HepG2 (cell line): ENCODE results near the gene SSU72. TPM values are rescaled to one million over a fixed set of nuclear protein-coding genes. Genes with fewer than 3 reads are reported as not detected.

Source experiments
- ATAC-seq: fragments of 200-7000 bp; cut with Tn5 transposase; 3 replicates; pipeline ENCODE4 v1.9.1; 2020; ENCODE audit warnings: mild to moderate bottlenecking, moderate library complexity
- BruUV-seq: library from RNA; stranded (reverse); fragments of 400-500 nt; replicated peaks from 2 replicates; lab custom pipeline; 2021; lab: Mats Ljungman, UMichigan
- CTCF ChIA-PET: fragments of 300-600 bp; formaldehyde crosslinking; extraction: SDS; loops from one replicate; lab custom pipeline; 2021; ENCODE audit warnings: low total read pairs, inconsistent platforms, low intra/inter-chr PET ratio; lab: Yijun Ruan, JAX
- POLR2A ChIA-PET: fragments of 350-600 bp; sonication (Branson Sonifier 250); formaldehyde crosslinking; loops from one replicate; lab custom pipeline; 2020; ENCODE audit warnings: antibody characterized with exemption, inconsistent platforms; lab: Yijun Ruan, JAX
- DNase-seq: peaks from one replicate; pipeline ENCODE4 v3.0.0-alpha.2; 2015; ENCODE audit warnings: low spot score
- FAIRE-seq: peaks from 3 replicates; lab custom pipeline; 2011; peaks lifted over from hg19 to GRCh38; lab: Jason Lieb, UNC
- H2AFZ ChIP-seq: one replicate; pipeline ENCODE4 v1.6.1; 2011; ENCODE audit warnings: low read length, inconsistent platforms
- H3K27ac ChIP-seq: fragments of 300-600 bp; 3 replicates; pipeline ENCODE4 v1.8.0; 2011; ENCODE audit warnings: mixed run types, mild to moderate bottlenecking, mixed read lengths, low read length, inconsistent platforms; ENCODE audit not compliant: insufficient read depth; ENCODE audit errors: extremely low read length
- H3K27me3 ChIP-seq, 2 experiments: fragments of 200-600 bp in 1 of 2; 2 replicates in 1 of 2; 3 replicates in 1 of 2; pipeline versions ENCODE4 v1.6.0 to v1.8.0; 2011; ENCODE audit warnings: low read length in 2 of 2, mild to moderate bottlenecking in 2 of 2, moderate library complexity in 2 of 2, inconsistent platforms in 1 of 2; ENCODE audit not compliant: insufficient read depth in 2 of 2, control insufficient read depth in 1 of 2
- H3K36me3 ChIP-seq, 2 experiments: fragments of 200-600 bp in 1 of 2; replicated peaks in 1 of 2; 2 replicates in 1 of 2; 3 replicates in 1 of 2; pipeline versions ENCODE4 v1.5.1 to v1.8.0; 2011; ENCODE audit warnings: low read length in 2 of 2, inconsistent platforms in 1 of 2; ENCODE audit not compliant: insufficient read depth in 2 of 2, control insufficient read depth in 1 of 2
- H3K4me1 ChIP-seq: 2 replicates; pipeline ENCODE4 v1.5.1; 2012; ENCODE audit warnings: low read length, inconsistent platforms; ENCODE audit not compliant: insufficient read depth
- H3K4me2 ChIP-seq: 2 replicates; pipeline ENCODE4 v1.6.0; 2011; ENCODE audit warnings: low read depth, low read length, inconsistent platforms
- H3K4me3 ChIP-seq, 3 experiments: fragments of 200-600 bp in 1 of 3; sonication (generic), shearing (Covaris generic) in 1 of 3; replicated peaks in 1 of 3; 2 replicates each; pipeline ENCODE4 v1.5.1; 2011 to 2016; ENCODE audit warnings: low read length in 3 of 3, inconsistent platforms in 2 of 3, low read depth in 2 of 3, mild to moderate bottlenecking in 2 of 3, control low read depth in 1 of 3, mixed read lengths in 1 of 3; ENCODE audit not compliant: insufficient read depth in 1 of 3
- H3K79me2 ChIP-seq: one replicate; pipeline ENCODE4 v1.6.1; 2011; ENCODE audit warnings: low read length, inconsistent platforms; ENCODE audit not compliant: insufficient read depth
- H3K9ac ChIP-seq: 2 replicates; pipeline ENCODE4 v1.6.0; 2011; ENCODE audit warnings: mild to moderate bottlenecking, low read depth, low read length, inconsistent platforms; ENCODE audit not compliant: insufficient read depth
- H3K9me3 ChIP-seq: 2 replicates; pipeline ENCODE4 v1.5.1; 2012; ENCODE audit warnings: mild to moderate bottlenecking, low read length
- H4K20me1 ChIP-seq: 2 replicates; pipeline ENCODE4 v1.6.0; 2011; ENCODE audit warnings: inconsistent platforms, mild to moderate bottlenecking, low read length, moderate library complexity; ENCODE audit not compliant: insufficient read depth
- EP300 ChIP-seq, 3 experiments: sonication (generic) in 1 of 3; formaldehyde crosslinking in 1 of 3; IDR thresholded peaks; 2 replicates each; pipeline versions ENCODE4 v1.5.1 to v1.6.1; 2011 to 2020; ENCODE audit warnings: low read depth in 2 of 3, low read length in 2 of 3, borderline replicate concordance in 1 of 3, improper control_type of control experiment in 1 of 3, mild to moderate bottlenecking in 1 of 3, missing genetic modification reagents in 1 of 3, moderate library complexity in 1 of 3
- HOXA3 ChIP-seq: sonication (generic); formaldehyde crosslinking; IDR thresholded peaks from 2 replicates; pipeline ENCODE4 v1.5.0; 2020; ENCODE audit warnings: missing genetic modification reagents
- POLR2A ChIP-seq, 2 experiments: IDR thresholded peaks; 2 replicates each; pipeline ENCODE4 v1.6.1; 2011; ENCODE audit warnings: low read depth in 2 of 2, low read length in 2 of 2, mild to moderate bottlenecking in 1 of 2, moderate library complexity in 1 of 2; ENCODE audit not compliant: insufficient read depth in 1 of 2
- RBM22 ChIP-seq: fragments of 200-400 bp; formaldehyde crosslinking; optimal IDR thresholded peaks from 2 replicates; pipeline ENCODE3; 2017; ENCODE audit warnings: mild to moderate bottlenecking, low read length, moderate library complexity
- ZBTB7B ChIP-seq: sonication (generic); formaldehyde crosslinking; IDR thresholded peaks from 2 replicates; pipeline ENCODE4 v1.4.0; 2020; ENCODE audit warnings: missing genetic modification reagents
- ZNF143 ChIP-seq: sonication (generic); formaldehyde crosslinking; IDR thresholded peaks from 2 replicates; pipeline ENCODE4 v1.4.0; 2020; ENCODE audit warnings: missing genetic modification reagents
- ZNF180 ChIP-seq: sonication (generic); formaldehyde crosslinking; IDR thresholded peaks from 2 replicates; pipeline ENCODE4 v1.4.0; 2020; ENCODE audit warnings: low read depth, missing genetic modification reagents, borderline replicate concordance
- WGBS: methylation state at CpG from one replicate; pipeline ENCODE4 v1.1.6; 2017; ENCODE audit warnings: low lambda C conversion rate; 5-methylcytosine and 5-hydroxymethylcytosine counted together
- in situ Hi-C: cut with HindIII; loops from 2 replicates; pipeline ENCODE4 v1.10.0; 2017; ENCODE audit warnings: low pct_unique_long_range_greater_than_20kb; ENCODE audit not compliant: extremely low pct_ligation_motif_present
- intact Hi-C: fragments of 100-400 bp; cut with micrococcal nuclease; formaldehyde crosslinking; loops from one replicate; pipeline ENCODE4 v1.10.0; 2022; ENCODE audit not compliant: unreplicated experiment
- polyA plus RNA-seq, 8 experiments: library from polyadenylated mRNA; depleted of rRNA in 3 of 8; stranded (reverse) in 7 of 8; unstranded in 1 of 8; fragments of >200 nt; fragmentation: Illumina TruSeq in 4 of 8; extraction: Trizol in 4 of 8; gene quantifications; 2 replicates each; pipeline versions ENCODE4 v1.2.1 to v1.2.3, GENCODE V29; 2011 to 2016; ENCODE audit warnings: low read depth in 4 of 8, missing spikeins in 1 of 8, mixed read lengths in 1 of 8; ENCODE audit not compliant: insufficient read depth in 1 of 8
- total RNA-seq, 5 experiments: library from RNA; depleted of rRNA; stranded (reverse); fragments of >200 nt; fragmentation: Illumina TruSeq; extraction: Trizol; gene quantifications; 2 replicates each; pipeline ENCODE4 v1.2.3, GENCODE V29; 2016; ENCODE audit warnings: low read depth in 1 of 5
- TF ChIP-seq, protein P1 (sequence below): sonication (generic); formaldehyde crosslinking; IDR thresholded peaks from 2 replicates; pipeline ENCODE4 v1.5.0; 2020; ENCODE audit warnings: missing genetic modification reagents
- TF ChIP-seq, protein P2 (sequence below): sonication (generic); formaldehyde crosslinking; IDR thresholded peaks from 2 replicates; pipeline ENCODE4 v1.4.0; 2020; ENCODE audit warnings: missing genetic modification reagents
- TF ChIP-seq, protein P3 (sequence below): sonication (generic); formaldehyde crosslinking; IDR thresholded peaks from 2 replicates; pipeline ENCODE4 v1.4.0; 2020; ENCODE audit warnings: missing genetic modification reagents, low read depth, mild to moderate bottlenecking, borderline replicate concordance
- TF ChIP-seq, protein P4 (sequence below): sonication (generic); formaldehyde crosslinking; IDR thresholded peaks from 2 replicates; pipeline ENCODE4 v1.4.0; 2020; ENCODE audit warnings: mild to moderate bottlenecking, low read depth, missing genetic modification reagents
- TF ChIP-seq, protein P5 (sequence below): sonication (generic); formaldehyde crosslinking; IDR thresholded peaks from 2 replicates; pipeline ENCODE4 v1.8.1; 2023; ENCODE audit warnings: mild to moderate bottlenecking, missing genetic modification reagents

Gene SSU72
- total and polyA plus RNA-seq, 2 of the 13 experiments (the other 11 are each of a cell fraction or from before 2014, with no cell fraction given): 42.8 to 67.1 TPM

DNA sequence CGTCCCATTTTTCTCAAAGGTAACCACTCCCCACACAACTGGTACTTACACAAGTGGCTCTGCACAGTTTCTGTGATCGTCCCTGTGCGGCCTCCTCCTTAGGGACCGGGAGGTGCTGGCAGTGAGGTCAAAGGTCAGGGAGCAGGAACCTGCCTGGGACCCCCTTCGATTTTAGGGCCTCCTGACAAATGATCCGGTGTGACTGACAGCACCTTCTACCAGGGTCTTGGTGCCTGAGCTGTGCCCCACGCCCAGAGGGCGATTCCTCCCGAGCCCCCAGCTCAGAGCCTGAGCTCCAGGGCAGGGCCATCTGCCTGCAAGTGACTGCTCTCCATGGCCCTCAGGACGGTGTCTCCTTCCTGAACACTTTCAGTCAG, 22.4 kb downstream of the SSU72 start:
- Histone ChIP-seq H3K36me3 (peaks cover 0 to 4% of the 10 kb centered on the region in 2 experiments; a peak in 2 of 5 replicates), H3K4me2 (no peak overlapping the region), H3K27ac (no peak overlapping the region), H3K9ac (peak overlapping the region; percentile 34; the same call in 1 of the 2 replicates), H3K9me3 (no peaks in the 10 kb centered on the region), H3K4me1 (0 out of 2 replicates have a peak, but pooled peaks cover 5% of the 10 kb centered on the region), H3K79me2 (no peaks in the 10 kb centered on the region), H3K4me3 (no peak overlapping the region), H3K27me3 (no peaks in the 10 kb centered on the region), H4K20me1 (no peaks in the 10 kb centered on the region), H2AFZ (no peak overlapping the region)
- intact Hi-C loops (no loop called here), in situ Hi-C loops (no loop called here)
- FAIRE-seq (no peak), ATAC-seq (no peak), DNase-seq (no peak)
- ChIA-PET CTCF (no interaction called here), POLR2A (no interaction called here)
- TF ChIP-seq ZNF180 (CRISPR knock-in tag) (no peak), POLR2A (IDR thresholded peaks at IDR 0.05; ENCODE audit: insufficient read depth in 1 of 2, low read depth in 2 of 2, low read length in 2 of 2) (0 out of 4 replicates have a peak, but pooled peaks of 1 of the 2 experiments have one; percentile 13), HOXA3 (CRISPR knock-in tag) (0 out of 2 replicates have a peak, but pooled peaks have one; percentile 2), ZNF143 (CRISPR knock-in tag) (no peak), ZBTB7B (no peak), EP300 (IDR thresholded peaks at IDR 0.05; ENCODE audit: low read depth in 2 of 2, low read length in 2 of 2) (no peak), EP300 (CRISPR knock-in tag; IDR thresholded peaks at IDR 0.05; ENCODE audit: borderline replicate concordance) (no peak), RBM22 (peak; percentile 33)
- TF ChIP-seq, protein P1, sequence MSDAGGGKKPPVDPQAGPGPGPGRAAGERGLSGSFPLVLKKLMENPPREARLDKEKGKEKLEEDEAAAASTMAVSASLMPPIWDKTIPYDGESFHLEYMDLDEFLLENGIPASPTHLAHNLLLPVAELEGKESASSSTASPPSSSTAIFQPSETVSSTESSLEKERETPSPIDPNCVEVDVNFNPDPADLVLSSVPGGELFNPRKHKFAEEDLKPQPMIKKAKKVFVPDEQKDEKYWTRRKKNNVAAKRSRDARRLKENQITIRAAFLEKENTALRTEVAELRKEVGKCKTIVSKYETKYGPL (CRISPR knock-in tag): no peak
- TF ChIP-seq, protein P2, sequence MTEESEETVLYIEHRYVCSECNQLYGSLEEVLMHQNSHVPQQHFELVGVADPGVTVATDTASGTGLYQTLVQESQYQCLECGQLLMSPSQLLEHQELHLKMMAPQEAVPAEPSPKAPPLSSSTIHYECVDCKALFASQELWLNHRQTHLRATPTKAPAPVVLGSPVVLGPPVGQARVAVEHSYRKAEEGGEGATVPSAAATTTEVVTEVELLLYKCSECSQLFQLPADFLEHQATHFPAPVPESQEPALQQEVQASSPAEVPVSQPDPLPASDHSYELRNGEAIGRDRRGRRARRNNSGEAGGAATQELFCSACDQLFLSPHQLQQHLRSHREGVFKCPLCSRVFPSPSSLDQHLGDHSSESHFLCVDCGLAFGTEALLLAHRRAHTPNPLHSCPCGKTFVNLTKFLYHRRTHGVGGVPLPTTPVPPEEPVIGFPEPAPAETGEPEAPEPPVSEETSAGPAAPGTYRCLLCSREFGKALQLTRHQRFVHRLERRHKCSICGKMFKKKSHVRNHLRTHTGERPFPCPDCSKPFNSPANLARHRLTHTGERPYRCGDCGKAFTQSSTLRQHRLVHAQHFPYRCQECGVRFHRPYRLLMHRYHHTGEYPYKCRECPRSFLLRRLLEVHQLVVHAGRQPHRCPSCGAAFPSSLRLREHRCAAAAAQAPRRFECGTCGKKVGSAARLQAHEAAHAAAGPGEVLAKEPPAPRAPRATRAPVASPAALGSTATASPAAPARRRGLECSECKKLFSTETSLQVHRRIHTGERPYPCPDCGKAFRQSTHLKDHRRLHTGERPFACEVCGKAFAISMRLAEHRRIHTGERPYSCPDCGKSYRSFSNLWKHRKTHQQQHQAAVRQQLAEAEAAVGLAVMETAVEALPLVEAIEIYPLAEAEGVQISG (CRISPR knock-in tag): no peak
- TF ChIP-seq, protein P3, sequence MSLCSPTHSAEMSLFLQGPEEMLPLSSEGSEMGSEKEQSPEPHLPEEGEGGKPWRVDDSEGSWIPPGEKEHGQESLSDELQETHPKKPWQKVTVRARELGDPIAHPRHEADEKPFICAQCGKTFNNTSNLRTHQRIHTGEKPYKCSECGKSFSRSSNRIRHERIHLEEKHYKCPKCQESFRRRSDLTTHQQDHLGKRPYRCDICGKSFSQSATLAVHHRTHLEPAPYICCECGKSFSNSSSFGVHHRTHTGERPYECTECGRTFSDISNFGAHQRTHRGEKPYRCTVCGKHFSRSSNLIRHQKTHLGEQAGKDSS: no peak
- TF ChIP-seq, protein P4, sequence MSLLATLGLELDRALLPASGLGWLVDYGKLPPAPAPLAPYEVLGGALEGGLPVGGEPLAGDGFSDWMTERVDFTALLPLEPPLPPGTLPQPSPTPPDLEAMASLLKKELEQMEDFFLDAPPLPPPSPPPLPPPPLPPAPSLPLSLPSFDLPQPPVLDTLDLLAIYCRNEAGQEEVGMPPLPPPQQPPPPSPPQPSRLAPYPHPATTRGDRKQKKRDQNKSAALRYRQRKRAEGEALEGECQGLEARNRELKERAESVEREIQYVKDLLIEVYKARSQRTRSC: no peak
- TF ChIP-seq, protein P5, sequence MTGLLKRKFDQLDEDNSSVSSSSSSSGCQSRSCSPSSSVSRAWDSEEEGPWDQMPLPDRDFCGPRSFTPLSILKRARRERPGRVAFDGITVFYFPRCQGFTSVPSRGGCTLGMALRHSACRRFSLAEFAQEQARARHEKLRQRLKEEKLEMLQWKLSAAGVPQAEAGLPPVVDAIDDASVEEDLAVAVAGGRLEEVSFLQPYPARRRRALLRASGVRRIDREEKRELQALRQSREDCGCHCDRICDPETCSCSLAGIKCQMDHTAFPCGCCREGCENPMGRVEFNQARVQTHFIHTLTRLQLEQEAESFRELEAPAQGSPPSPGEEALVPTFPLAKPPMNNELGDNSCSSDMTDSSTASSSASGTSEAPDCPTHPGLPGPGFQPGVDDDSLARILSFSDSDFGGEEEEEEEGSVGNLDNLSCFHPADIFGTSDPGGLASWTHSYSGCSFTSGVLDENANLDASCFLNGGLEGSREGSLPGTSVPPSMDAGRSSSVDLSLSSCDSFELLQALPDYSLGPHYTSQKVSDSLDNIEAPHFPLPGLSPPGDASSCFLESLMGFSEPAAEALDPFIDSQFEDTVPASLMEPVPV (CRISPR knock-in tag): no peak
- no TSS peak for BruUV-seq
- WGBS: 40% methylated on average over 1 of the region's 10 CpGs
